HG02840 (cell line): ENCODE measurements around the gene PIGZ.

Experiments used
- ATAC-seq: cut with Tn5 transposase; IDR thresholded peaks from one replicate; pipeline ENCODE4 v1.9.1; 2021; ENCODE audit warnings: mild to moderate bottlenecking, moderate library complexity, moderate number of reproducible peaks; ENCODE audit not compliant: unreplicated experiment, low FRiP score

PIGZ gene

GRCh38 chr3:196968233-196969133 is at the start of gene PIGZ:
PIGZ (minus strand) TSS chr3:196968833; CDS start chr3:196952031, 16,802 bp downstream.
- peak; percentile 51 for ATAC-seq

- no peak for ATAC-seq
These were observed 48.4 kb upstream of the PIGZ start for GRCh38 chr3:197017003-197017402.

- no peak for ATAC-seq
These were observed 47.4 kb upstream of the PIGZ start for GRCh38 chr3:197015790-197016736.

- ATAC-seq, result no peak
These were observed 46.4 kb upstream of the PIGZ start for GRCh38 chr3:197014942-197015575.

GRCh38 chr3:197014024-197014423 is 45.4 kb upstream of the PIGZ start:
- ATAC-seq, result no peak

- no peak for ATAC-seq
These were observed 43.9 kb upstream of the PIGZ start for GRCh38 chr3:197012540-197012883.

- ATAC-seq, result no peak
These were observed 43.3 kb upstream of the PIGZ start for GRCh38 chr3:197011780-197012539.

GRCh38 chr3:197010556-197011351 is 42.1 kb upstream of the PIGZ start:
- ATAC-seq, result no peak

GRCh38 chr3:197009532-197010019 is 40.9 kb upstream of the PIGZ start:
- no peak for ATAC-seq

- no peak for ATAC-seq
These were observed 40.0 kb upstream of the PIGZ start for GRCh38 chr3:197008436-197009209.

GRCh38 chr3:197007953-197008352 is 39.3 kb upstream of the PIGZ start:
- ATAC-seq, result no peak

GRCh38 chr3:197007296-197007940 is 38.8 kb upstream of the PIGZ start:
- ATAC-seq, result no peak

GRCh38 chr3:197006860-197007259 is 38.2 kb upstream of the PIGZ start:
- no peak for ATAC-seq

- no peak for ATAC-seq
These were observed 37.8 kb upstream of the PIGZ start for GRCh38 chr3:197006446-197006845.

GRCh38 chr3:197003461-197004385 is 35.1 kb upstream of the PIGZ start:
- ATAC-seq, result no peak

- ATAC-seq, result peak; percentile 73
These were observed 34.2 kb upstream of the PIGZ start for GRCh38 chr3:197002701-197003454.
